ENCODE data around the gene ITM2B. TPM values are rescaled to one million over a fixed set of nuclear protein-coding genes. Genes with fewer than 3 reads are reported as not detected.
A peak's percentile ranks its signal among the peaks of the same experiment; 100 is the strongest.
"Not testable (repeated sequence)": the region's sequence is repeated elsewhere in the genome, so short reads cannot be mapped to it uniquely, and the experiment has no call there.

The ITM2B gene
- 100 to 1,000 TPM; 625 to 713 (median 684) TPM for polyA plus RNA-seq (ENCODE audit: insufficient read depth in 1 of 5, insufficient read length in 5 of 5, low replicate concordance in 1 of 5)
- long read RNA-seq, donor 1, full-length matches to known transcripts, result 316 of 581 reads
- long read RNA-seq, donor 1, partial matches to known transcripts, result 259 of 581 reads
- long read RNA-seq, donor 1, other reads (novel, unspliced or antisense), result 6 of 581 reads
- long read RNA-seq, donor 2, full-length matches to known transcripts, result 184 of 233 reads
- long read RNA-seq, donor 2, partial matches to known transcripts, result 49 of 233 reads
- long read RNA-seq, donor 2, other reads (novel, unspliced or antisense), result 0 of 233 reads
- long read RNA-seq, donor 3, full-length matches to known transcripts, result 251 of 419 reads
- long read RNA-seq, donor 3, partial matches to known transcripts, result 168 of 419 reads
- long read RNA-seq, donor 3, other reads (novel, unspliced or antisense), result 0 of 419 reads
- long read RNA-seq, donor 4, full-length matches to known transcripts, result 162 of 371 reads
- long read RNA-seq, donor 4, partial matches to known transcripts, result 209 of 371 reads
- long read RNA-seq, donor 4, other reads (novel, unspliced or antisense), result 0 of 371 reads
- long read RNA-seq, donor 5, full-length matches to known transcripts, result 269 of 625 reads
- long read RNA-seq, donor 5, partial matches to known transcripts, result 356 of 625 reads
- long read RNA-seq, donor 5, other reads (novel, unspliced or antisense), result 0 of 625 reads
- long read RNA-seq, donor 6, full-length matches to known transcripts, result 375 of 567 reads
- long read RNA-seq, donor 6, partial matches to known transcripts, result 187 of 567 reads
- long read RNA-seq, donor 6, other reads (novel, unspliced or antisense), result 5 of 567 reads
- long read RNA-seq, donor 7, full-length matches to known transcripts, result 178 of 217 reads
- long read RNA-seq, donor 7, partial matches to known transcripts, result 39 of 217 reads
- long read RNA-seq, donor 7, other reads (novel, unspliced or antisense), result 0 of 217 reads
- long read RNA-seq, donor 8, full-length matches to known transcripts, result 83 of 172 reads
- long read RNA-seq, donor 8, partial matches to known transcripts, result 89 of 172 reads
- long read RNA-seq, donor 8, other reads (novel, unspliced or antisense), result 0 of 172 reads

GRCh38 chr13:48233046-48233888 lies at the start of gene ITM2B:
Gene ITM2B, plus strand, starts transcription at chr13:48233206. Its CDS starts 155 bp downstream, at chr13:48233361.
- DNase-seq, result peak; percentile 77 to 79

GRCh38 chr13:48184260-48184659 lies 48.7 kb upstream of the ITM2B start:
- DNase-seq, result no peak

- DNase-seq, result peak in 1 of 2 donors; percentile 47
Observed at GRCh38 chr13:48185018-48185417, 48.0 kb upstream of the ITM2B start.

DNA sequence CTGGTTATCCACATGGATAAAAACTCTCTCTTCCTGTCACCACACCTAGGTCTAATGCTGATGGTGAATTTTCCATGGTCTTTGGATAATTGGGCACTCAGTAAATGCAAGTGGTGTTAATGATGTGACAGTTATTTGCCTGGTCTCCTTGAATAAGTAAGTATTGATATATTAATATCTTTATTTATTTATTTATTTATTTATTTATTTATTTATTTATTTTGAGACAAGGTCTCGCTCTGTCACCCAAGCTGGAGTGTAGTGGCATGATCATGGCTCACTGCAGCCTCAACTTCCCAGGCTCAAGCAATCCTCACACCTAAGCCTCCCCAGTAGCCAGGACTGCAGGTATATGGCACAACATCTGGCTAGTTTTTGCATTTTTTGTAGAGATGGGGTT lies 46.3 kb upstream of the ITM2B start:
- no peak for DNase-seq

GRCh38 chr13:48188131-48188530 lies 44.9 kb upstream of the ITM2B start:
- no peak for DNase-seq

GRCh38 chr13:48188601-48189000 lies 44.4 kb upstream of the ITM2B start:
- no peak for DNase-seq

- no peak for DNase-seq
Observed at GRCh38 chr13:48189171-48189570, 43.8 kb upstream of the ITM2B start.

DNA sequence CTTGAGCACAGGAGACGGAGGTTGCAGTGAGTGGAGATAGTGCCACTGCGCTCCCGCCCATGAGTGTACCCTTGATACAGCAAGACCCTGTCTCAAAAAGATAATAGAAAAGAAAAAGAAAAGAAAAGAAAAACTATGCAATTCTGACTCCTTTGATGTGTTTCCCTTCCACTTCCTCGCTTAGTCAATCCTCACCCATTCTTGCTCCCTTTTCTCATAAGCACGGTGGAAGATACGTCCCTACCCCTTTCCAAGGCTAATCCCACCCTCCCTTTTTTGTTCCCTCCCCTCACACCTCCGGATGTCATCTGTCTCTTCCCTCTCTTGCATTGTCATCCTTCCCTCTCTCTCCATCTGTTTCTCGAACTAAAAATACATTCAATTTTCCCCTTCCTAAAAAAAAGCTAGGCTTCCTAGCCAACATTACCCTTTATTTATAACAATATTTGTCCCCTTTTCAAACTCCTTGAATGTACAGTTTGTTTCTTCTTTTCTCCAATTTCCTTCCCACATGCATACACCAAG lies 40.5 kb upstream of the ITM2B start:
- no peak for DNase-seq

DNA sequence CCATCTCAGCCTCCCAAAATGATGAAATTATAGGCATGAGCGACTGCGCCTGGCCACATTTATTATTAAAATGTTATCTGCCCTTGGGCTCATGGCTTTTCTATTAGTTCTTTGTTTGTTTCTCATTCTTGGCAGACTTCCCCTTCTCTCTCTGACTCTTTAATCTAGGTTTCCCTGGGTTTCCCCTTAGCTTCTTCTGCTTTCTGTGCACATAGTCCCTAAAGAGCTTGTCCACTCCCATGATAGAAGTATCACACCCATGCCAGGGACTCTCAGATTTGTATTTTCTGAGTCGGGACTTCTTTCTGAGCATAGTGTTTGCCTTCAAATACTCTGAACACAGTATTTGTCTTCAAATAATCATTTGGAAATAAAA lies 38.6 kb upstream of the ITM2B start:
- no peak for DNase-seq

GRCh38 chr13:48199404-48199946 lies 33.5 kb upstream of the ITM2B start:
- DNase-seq, result no peak

- DNase-seq, result no peak
Observed at GRCh38 chr13:48201044-48201443, 32.0 kb upstream of the ITM2B start.

DNA sequence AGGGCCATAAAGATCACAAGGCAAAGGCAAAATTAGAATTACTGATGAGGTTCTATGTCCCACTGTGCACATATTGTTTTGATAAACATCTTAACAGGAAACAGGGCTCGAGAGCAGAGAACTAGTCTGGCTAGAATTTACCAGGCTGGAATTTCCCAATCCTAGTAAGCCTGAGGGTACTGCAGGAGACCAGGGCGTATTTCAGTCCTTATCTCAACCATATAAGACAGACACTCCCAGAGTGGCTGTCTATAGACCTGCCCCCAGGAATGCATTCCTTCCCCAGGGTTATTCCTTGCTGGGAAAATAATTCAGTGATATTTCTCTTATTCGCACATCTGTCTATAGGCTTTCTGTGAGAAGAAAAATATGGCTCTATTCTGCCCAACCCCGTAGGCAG lies 25.8 kb upstream of the ITM2B start:
- not testable (repeated sequence) for DNase-seq

DNA sequence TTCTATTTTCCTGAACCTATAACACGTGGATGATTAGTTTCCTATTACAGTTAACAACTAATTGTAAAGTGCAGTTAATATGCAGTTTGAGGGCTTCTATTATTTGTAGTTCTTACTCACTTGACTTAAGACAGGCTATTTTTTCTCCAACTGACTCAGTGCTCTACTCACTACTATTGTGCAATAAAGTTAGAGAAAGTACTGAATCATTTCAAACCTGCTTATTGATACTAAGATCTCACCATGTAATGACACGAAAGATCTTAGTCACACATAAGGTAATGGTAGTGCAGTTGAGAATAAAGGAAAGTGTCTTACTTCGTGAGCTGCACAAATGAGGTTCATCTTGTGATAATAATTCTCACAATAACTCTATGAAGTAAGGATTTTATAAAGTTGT lies 22.8 kb upstream of the ITM2B start:
- no peak for DNase-seq

DNA sequence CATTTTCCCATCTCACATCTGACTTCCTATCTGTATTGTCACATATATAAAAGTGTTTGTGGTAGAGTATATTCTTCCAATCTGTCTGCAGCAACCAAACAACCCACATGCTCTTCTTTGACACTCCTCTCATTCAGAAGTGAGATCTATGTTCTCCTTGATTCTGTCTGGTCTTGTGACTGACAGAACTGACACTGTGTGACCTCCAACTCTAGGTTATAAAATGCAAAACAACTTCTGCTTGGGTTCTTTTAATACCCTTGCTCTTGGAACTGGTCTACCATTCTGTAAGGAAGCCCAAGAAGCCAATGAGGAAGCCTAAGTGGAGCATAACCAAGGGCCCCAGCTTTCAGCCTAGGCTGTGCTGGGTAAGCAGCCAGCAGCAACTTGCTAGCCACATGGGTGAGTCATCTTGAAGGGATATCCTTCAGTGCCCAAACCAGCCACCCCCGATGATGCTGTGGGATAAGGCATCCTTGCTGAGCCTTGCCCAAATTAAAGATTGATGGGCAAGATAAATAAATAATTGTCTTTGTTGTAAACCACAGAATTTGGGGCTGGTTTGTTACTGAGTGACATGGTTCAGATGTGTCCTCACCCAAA lies 18.4 kb upstream of the ITM2B start:
- DNase-seq, result no peak

DNA sequence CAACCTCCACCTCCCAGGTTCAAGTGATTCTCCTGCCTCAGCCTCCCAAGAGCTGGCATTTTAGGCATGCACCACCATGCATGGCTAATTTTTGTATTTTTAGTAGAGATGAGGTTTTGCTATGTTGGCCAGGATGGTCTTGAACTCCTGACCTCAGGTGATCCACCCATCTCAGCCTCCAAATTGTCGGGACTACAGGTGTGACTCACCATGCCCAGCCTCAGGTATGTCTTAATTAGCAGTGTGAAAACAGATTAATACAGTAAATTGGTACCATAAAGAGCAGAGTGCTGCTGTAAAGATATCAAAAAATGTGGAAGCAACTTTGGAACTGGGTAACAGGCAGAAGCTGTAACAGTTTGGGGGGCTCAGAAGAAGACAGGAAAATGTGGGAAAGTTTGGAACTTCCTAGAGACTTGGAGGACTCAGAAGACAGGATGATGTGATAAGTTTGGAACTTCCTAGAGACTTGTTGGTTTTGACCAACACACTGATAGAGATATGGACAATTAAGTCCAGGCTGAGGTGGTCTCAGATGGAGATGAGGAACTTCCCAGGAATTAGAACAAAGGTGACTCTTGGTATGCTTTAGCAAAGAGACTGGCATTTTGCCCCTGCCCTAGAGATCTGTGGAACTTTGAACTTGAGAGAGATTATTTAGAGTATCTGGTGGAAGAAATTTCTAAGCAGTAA lies 17.3 kb upstream of the ITM2B start:
- DNase-seq, result not testable (repeated sequence)

- no peak for DNase-seq
Observed at GRCh38 chr13:48216204-48216711, 16.7 kb upstream of the ITM2B start.

DNA sequence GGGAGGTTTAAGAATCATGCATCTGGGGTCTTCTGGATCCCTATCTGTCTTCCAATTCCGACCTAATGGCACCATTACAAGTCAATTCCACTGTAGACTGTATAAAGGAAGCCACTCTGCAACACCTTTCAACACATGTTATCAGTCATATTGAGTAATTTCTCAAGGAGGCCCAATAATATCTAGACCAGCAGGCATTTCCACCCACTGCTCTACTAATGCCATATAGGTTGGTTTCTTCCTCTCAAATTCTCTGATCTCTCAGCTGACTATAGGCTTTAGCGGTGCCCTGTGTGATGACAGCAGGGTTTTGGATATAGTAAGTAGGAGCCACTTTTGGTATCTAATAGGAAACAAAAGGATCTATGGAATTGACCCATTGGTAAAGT lies 12.4 kb upstream of the ITM2B start:
- no peak for DNase-seq

- no peak for DNase-seq
Observed at GRCh38 chr13:48220981-48221685, 11.9 kb upstream of the ITM2B start.

GRCh38 chr13:48221686-48222187 lies 11.3 kb upstream of the ITM2B start:
- DNase-seq, result no peak

Data from right lung (tissue), 10 donors.